Osteoblast (primary cell): ENCODE measurements around the gene NEK4. TPM values are rescaled to one million over a fixed set of nuclear protein-coding genes. Genes with fewer than 3 reads are reported as not detected.

ENCODE experiments used
- DNase-seq: peaks from one replicate; pipeline ENCODE4 v3.0.0; 2011; ENCODE audit warnings: low spot score, mixed read lengths; ENCODE audit not compliant: insufficient read length; ENCODE audit errors: missing footprints
- H2AFZ ChIP-seq: 2 replicates; pipeline ENCODE4 v1.6.0; 2011; ENCODE audit warnings: mild to moderate bottlenecking, low read length
- H3K27ac ChIP-seq: 2 replicates; pipeline ENCODE4 v1.5.1; 2011; ENCODE audit warnings: mild to moderate bottlenecking, low read depth, low read length, moderate library complexity
- H3K27me3 ChIP-seq: 2 replicates; pipeline ENCODE4 v1.6.0; 2012; ENCODE audit warnings: mild to moderate bottlenecking, control low read depth, inconsistent platforms, low read length, moderate library complexity; ENCODE audit not compliant: insufficient read depth
- H3K36me3 ChIP-seq: 2 replicates; pipeline ENCODE4 v1.5.1; 2011; ENCODE audit warnings: mild to moderate bottlenecking, low read length, control low read depth, moderate library complexity; ENCODE audit not compliant: insufficient read depth
- H3K4me1 ChIP-seq: 2 replicates; pipeline ENCODE4 v1.5.1; 2011; ENCODE audit warnings: mild to moderate bottlenecking, low read length, control low read depth, moderate library complexity; ENCODE audit not compliant: insufficient read depth
- H3K4me2 ChIP-seq: 2 replicates; pipeline ENCODE4 v1.6.0; 2011; ENCODE audit warnings: mild to moderate bottlenecking, low read length; ENCODE audit not compliant: insufficient read depth
- H3K4me3 ChIP-seq: fragments of 200-600 bp; sonication (generic); 3 replicates; pipeline ENCODE4 v1.5.1; 2012; ENCODE audit warnings: mild to moderate bottlenecking, low read length, inconsistent platforms; ENCODE audit not compliant: insufficient read depth
- H3K79me2 ChIP-seq: 2 replicates; pipeline ENCODE4 v1.6.0; 2012; ENCODE audit warnings: mild to moderate bottlenecking, low read length, control low read depth, inconsistent platforms; ENCODE audit not compliant: insufficient read depth
- H3K9me3 ChIP-seq: 2 replicates; pipeline ENCODE4 v1.5.1; 2011; ENCODE audit warnings: low read depth, low read length, control low read depth
- H4K20me1 ChIP-seq: 2 replicates; pipeline ENCODE4 v1.6.0; 2012; ENCODE audit warnings: mild to moderate bottlenecking, low read length, control low read depth; ENCODE audit not compliant: insufficient read depth
- total RNA-seq: library from RNA; depleted of rRNA; stranded (reverse); fragments of >200 nt; gene quantifications from 2 replicates; pipeline ENCODE4 v1.2.3, GENCODE V29; 2012
- TF ChIP-seq, protein P1 (sequence below): IDR thresholded peaks from 2 replicates; pipeline ENCODE4 v1.5.1; 2011; ENCODE audit warnings: mild to moderate bottlenecking, low read depth, low read length, moderate library complexity; ENCODE audit errors: extremely low read depth

Gene NEK4
- total RNA-seq, 1 donor, result 24.6 TPM

DNA sequence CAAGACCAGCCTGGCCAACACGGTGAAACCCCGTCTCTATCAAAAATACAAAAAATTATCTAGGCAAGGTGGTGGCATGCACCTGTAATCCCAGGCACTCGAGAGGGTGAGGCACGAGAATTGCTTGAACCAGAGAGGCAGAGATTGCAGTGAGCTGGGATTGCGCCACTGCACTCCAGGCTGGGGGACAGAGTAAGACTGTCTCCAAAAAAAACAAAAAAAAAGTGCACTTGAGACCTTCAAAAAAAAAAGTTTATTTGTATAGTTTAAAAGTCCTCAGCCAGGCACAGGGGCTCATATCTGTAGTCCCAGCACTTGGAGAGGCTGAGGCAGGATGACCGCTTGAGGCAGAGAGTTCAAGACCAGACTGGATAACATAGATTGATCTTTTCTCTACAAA, 87.1 kb downstream of the NEK4 start:
- Histone ChIP-seq H3K9me3 (no peaks in the 10 kb centered on the region), H4K20me1 (peaks cover 9% of the 10 kb centered on the region), H3K4me1 (peaks cover 51% of the 10 kb centered on the region), H3K4me3 (no peak overlapping the region), H3K27ac (peak overlapping the region; percentile 92), H3K4me2 (peak overlapping the region; percentile 79), H3K27me3 (no peaks in the 10 kb centered on the region), H3K36me3 (peaks cover 28% of the 10 kb centered on the region), H2AFZ (no peak overlapping the region), H3K79me2 (peaks cover 91% of the 10 kb centered on the region)
- TF ChIP-seq, protein P1, sequence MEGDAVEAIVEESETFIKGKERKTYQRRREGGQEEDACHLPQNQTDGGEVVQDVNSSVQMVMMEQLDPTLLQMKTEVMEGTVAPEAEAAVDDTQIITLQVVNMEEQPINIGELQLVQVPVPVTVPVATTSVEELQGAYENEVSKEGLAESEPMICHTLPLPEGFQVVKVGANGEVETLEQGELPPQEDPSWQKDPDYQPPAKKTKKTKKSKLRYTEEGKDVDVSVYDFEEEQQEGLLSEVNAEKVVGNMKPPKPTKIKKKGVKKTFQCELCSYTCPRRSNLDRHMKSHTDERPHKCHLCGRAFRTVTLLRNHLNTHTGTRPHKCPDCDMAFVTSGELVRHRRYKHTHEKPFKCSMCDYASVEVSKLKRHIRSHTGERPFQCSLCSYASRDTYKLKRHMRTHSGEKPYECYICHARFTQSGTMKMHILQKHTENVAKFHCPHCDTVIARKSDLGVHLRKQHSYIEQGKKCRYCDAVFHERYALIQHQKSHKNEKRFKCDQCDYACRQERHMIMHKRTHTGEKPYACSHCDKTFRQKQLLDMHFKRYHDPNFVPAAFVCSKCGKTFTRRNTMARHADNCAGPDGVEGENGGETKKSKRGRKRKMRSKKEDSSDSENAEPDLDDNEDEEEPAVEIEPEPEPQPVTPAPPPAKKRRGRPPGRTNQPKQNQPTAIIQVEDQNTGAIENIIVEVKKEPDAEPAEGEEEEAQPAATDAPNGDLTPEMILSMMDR, result no peak
- DNase-seq, result no peak

GRCh38 chr3:52682016-52682415, 88.7 kb downstream of the NEK4 start:
- TF ChIP-seq, protein P1, result peak; percentile 37
- no peak overlapping the region for H3K4me3 ChIP-seq
- H3K9me3 ChIP-seq, result no peaks in the 10 kb centered on the region
- H3K27me3 ChIP-seq, result no peaks in the 10 kb centered on the region
- peak overlapping the region; percentile 35 for H3K4me2 ChIP-seq
- H2AFZ ChIP-seq, result no peak overlapping the region
- peaks cover 41% of the 10 kb centered on the region for H3K4me1 ChIP-seq
- H3K79me2 ChIP-seq, result peaks cover 81% of the 10 kb centered on the region
- H4K20me1 ChIP-seq, result peaks cover 6% of the 10 kb centered on the region
- peaks cover 26% of the 10 kb centered on the region for H3K36me3 ChIP-seq
- peak overlapping the region; percentile 85 for H3K27ac ChIP-seq
- DNase-seq, result peak; percentile 96

GRCh38 chr3:52681596-52681995, 89.1 kb downstream of the NEK4 start:
- Histone ChIP-seq H4K20me1 (peaks cover 3% of the 10 kb centered on the region), H3K27me3 (no peaks in the 10 kb centered on the region), H2AFZ (no peak overlapping the region), H3K4me3 (no peak overlapping the region), H3K36me3 (peaks cover 27% of the 10 kb centered on the region), H3K27ac (peak overlapping the region; percentile 85), H3K9me3 (no peaks in the 10 kb centered on the region), H3K79me2 (peaks cover 79% of the 10 kb centered on the region), H3K4me2 (peak overlapping the region; percentile 35), H3K4me1 (peaks cover 37% of the 10 kb centered on the region)
- DNase-seq, result no peak
- TF ChIP-seq, protein P1, result no peak

- Histone ChIP-seq H3K36me3 (peaks cover 38% of the 10 kb centered on the region), H2AFZ (no peak overlapping the region), H4K20me1 (no peaks in the 10 kb centered on the region), H3K9me3 (no peaks in the 10 kb centered on the region), H3K4me1 (peaks cover 34% of the 10 kb centered on the region), H3K27me3 (no peaks in the 10 kb centered on the region), H3K4me2 (no peak overlapping the region), H3K4me3 (no peak overlapping the region), H3K27ac (peak overlapping the region; percentile 62), H3K79me2 (peaks cover 78% of the 10 kb centered on the region)
- TF ChIP-seq, protein P1, result no peak
- DNase-seq, result no peak
Observed at GRCh38 chr3:52679811-52680210, 90.9 kb downstream of the NEK4 start.
